ENCODE data around the gene BRCA2.
"Not testable (repeated sequence)": the region's sequence is repeated elsewhere in the genome, so short reads cannot be mapped to it uniquely, and the experiment has no call there.

Gene BRCA2

GRCh38 chr13:32354040-32354439 lies 38.7 kb downstream of the BRCA2 start:
- no peaks in the 10 kb centered on the region for H3K9me3 Mint-ChIP-seq
- no peak for TF ChIP-seq CTCF (IDR thresholded peaks at IDR 0.05; ENCODE audit: unreplicated experiment in 3 of 3)
- no peaks in the 10 kb centered on the region for H3K4me1 Mint-ChIP-seq
- no peak overlapping the region for H3K4me3 Mint-ChIP-seq
- peaks cover 18% of the 10 kb centered on the region for H3K36me3 Mint-ChIP-seq (ENCODE audit: low read depth)
- H3K27me3 Mint-ChIP-seq (ENCODE audit: low read depth), result no peaks in the 10 kb centered on the region
- H3K27ac Mint-ChIP-seq, result no peak overlapping the region

- not testable (repeated sequence) for H3K4me3 Mint-ChIP-seq; H3K27me3 Mint-ChIP-seq (ENCODE audit: low read depth); H3K27ac Mint-ChIP-seq; H3K36me3 Mint-ChIP-seq (ENCODE audit: low read depth); H3K9me3 Mint-ChIP-seq; H3K4me1 Mint-ChIP-seq
Observed at GRCh38 chr13:32355935-32356334, 40.6 kb downstream of the BRCA2 start.

GRCh38 chr13:32362574-32362973 lies 47.3 kb downstream of the BRCA2 start:
- no peak overlapping the region for H3K27ac Mint-ChIP-seq
- TF ChIP-seq CTCF (IDR thresholded peaks at IDR 0.05; ENCODE audit: unreplicated experiment in 3 of 3), result no peak
- H3K36me3 Mint-ChIP-seq (ENCODE audit: low read depth), result peaks cover 4% of the 10 kb centered on the region
- no peaks in the 10 kb centered on the region for H3K27me3 Mint-ChIP-seq (ENCODE audit: low read depth)
- H3K9me3 Mint-ChIP-seq, result no peaks in the 10 kb centered on the region
- H3K4me3 Mint-ChIP-seq, result no peak overlapping the region
- H3K4me1 Mint-ChIP-seq, result no peaks in the 10 kb centered on the region

- H3K27me3 Mint-ChIP-seq (ENCODE audit: low read depth), result peaks cover 4% of the 10 kb centered on the region
- H3K9me3 Mint-ChIP-seq, result peaks cover 3% of the 10 kb centered on the region
- H3K4me1 Mint-ChIP-seq, result peaks cover 3% of the 10 kb centered on the region
- no peak for TF ChIP-seq CTCF (IDR thresholded peaks at IDR 0.05; ENCODE audit: unreplicated experiment in 3 of 3)
- peaks cover 36% of the 10 kb centered on the region for H3K36me3 Mint-ChIP-seq (ENCODE audit: low read depth)
- no peak overlapping the region for H3K4me3 Mint-ChIP-seq
- H3K27ac Mint-ChIP-seq, result no peak overlapping the region
Observed at GRCh38 chr13:32370805-32371204, 55.5 kb downstream of the BRCA2 start.

DNA sequence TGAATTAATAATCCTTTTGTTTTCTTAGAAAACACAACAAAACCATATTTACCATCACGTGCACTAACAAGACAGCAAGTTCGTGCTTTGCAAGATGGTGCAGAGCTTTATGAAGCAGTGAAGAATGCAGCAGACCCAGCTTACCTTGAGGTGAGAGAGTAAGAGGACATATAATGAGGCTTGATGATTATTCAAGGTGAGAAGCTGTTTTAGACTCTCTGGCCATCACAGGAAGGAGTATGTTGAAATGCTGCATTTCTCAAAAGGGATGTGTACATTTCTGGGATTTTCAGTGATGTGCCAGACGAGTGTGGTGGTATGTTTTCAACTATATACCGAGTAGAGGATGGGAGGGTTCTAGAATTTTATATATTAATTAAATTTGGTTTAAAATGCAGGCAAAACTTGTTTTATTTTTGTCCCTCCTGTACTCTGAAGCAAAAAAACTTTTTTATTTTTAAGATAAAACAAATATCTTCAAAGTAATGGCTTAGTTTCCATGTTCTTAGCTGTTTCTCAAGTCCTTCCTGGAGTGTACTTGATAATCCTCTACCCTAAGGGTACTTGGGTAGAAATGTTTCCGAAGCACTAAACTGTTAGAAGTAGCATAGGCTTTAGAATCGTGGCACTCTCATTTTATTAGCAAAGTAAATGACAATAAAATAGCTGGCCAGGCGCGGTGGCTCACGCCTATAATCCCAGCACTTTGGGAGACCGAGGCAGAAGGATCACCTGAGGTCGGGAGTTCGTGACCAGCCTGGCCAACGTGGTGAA lies 61.5 kb downstream of the BRCA2 start:
- H3K4me1 Mint-ChIP-seq, result peaks cover 3% of the 10 kb centered on the region
- peaks cover 31% of the 10 kb centered on the region for H3K36me3 Mint-ChIP-seq (ENCODE audit: low read depth)
- H3K4me3 Mint-ChIP-seq, result no peak overlapping the region
- no peak for TF ChIP-seq CTCF (IDR thresholded peaks at IDR 0.05; ENCODE audit: unreplicated experiment in 3 of 3)
- no peak overlapping the region for H3K27ac Mint-ChIP-seq
- peaks cover 4% of the 10 kb centered on the region for H3K27me3 Mint-ChIP-seq (ENCODE audit: low read depth)
- H3K9me3 Mint-ChIP-seq, result peaks cover 3% of the 10 kb centered on the region

GRCh38 chr13:32378012-32378411 lies 62.7 kb downstream of the BRCA2 start:
- peaks cover 23% of the 10 kb centered on the region for H3K36me3 Mint-ChIP-seq (ENCODE audit: low read depth)
- no peak overlapping the region for H3K4me3 Mint-ChIP-seq
- no peaks in the 10 kb centered on the region for H3K27me3 Mint-ChIP-seq (ENCODE audit: low read depth)
- peak in 1 of 3 experiments; percentile 11 for TF ChIP-seq CTCF (IDR thresholded peaks at IDR 0.05; ENCODE audit: unreplicated experiment in 3 of 3)
- H3K4me1 Mint-ChIP-seq, result peaks cover 3% of the 10 kb centered on the region
- H3K9me3 Mint-ChIP-seq, result peaks cover 3% of the 10 kb centered on the region
- no peak overlapping the region for H3K27ac Mint-ChIP-seq

Data from nephron (organoid).